ENCODE data around the gene CACNB3.

CACNB3 gene

GRCh38 chr12:48813465-48814261, 4.6 kb upstream of the CACNB3 start:
- Histone ChIP-seq H3K4me1 (ENCODE audit: insufficient read depth, low read length) (peaks cover 33% of the 10 kb centered on the region), H3K9me3 (ENCODE audit: low read length) (no peaks in the 10 kb centered on the region), H3K4me3 (ENCODE audit: low read depth in 1 of 2, low read length in 2 of 2) (peak overlapping the region; percentile 88 to 90), H3K9ac (ENCODE audit: low read length) (peak overlapping the region; percentile 68), H3K27me3 (ENCODE audit: control insufficient read depth in 1 of 2, insufficient read depth in 2 of 2, low read length in 2 of 2) (no peaks in the 10 kb centered on the region), H3K27ac (ENCODE audit: low read depth, low read length) (peak overlapping the region; percentile 97), H3K36me3 (ENCODE audit: insufficient read depth, low read length) (no peaks in the 10 kb centered on the region)

GRCh38 chr12:48814262-48815125, 3.8 kb upstream of the CACNB3 start:
- H3K27me3 ChIP-seq (ENCODE audit: control insufficient read depth in 1 of 2, insufficient read depth in 2 of 2, low read length in 2 of 2), result no peaks in the 10 kb centered on the region
- H3K4me1 ChIP-seq (ENCODE audit: insufficient read depth, low read length), result peaks cover 40% of the 10 kb centered on the region
- H3K4me3 ChIP-seq (ENCODE audit: low read depth in 1 of 2, low read length in 2 of 2), result peak overlapping the region; percentile 88 to 90
- H3K9me3 ChIP-seq (ENCODE audit: low read length), result no peaks in the 10 kb centered on the region
- peak overlapping the region; percentile 97 for H3K27ac ChIP-seq (ENCODE audit: low read depth, low read length)
- no peaks in the 10 kb centered on the region for H3K36me3 ChIP-seq (ENCODE audit: insufficient read depth, low read length)
- peak overlapping the region; percentile 68 for H3K9ac ChIP-seq (ENCODE audit: low read length)

- Histone ChIP-seq H3K36me3 (ENCODE audit: insufficient read depth, low read length) (no peaks in the 10 kb centered on the region), H3K4me1 (ENCODE audit: insufficient read depth, low read length) (peaks cover 40% of the 10 kb centered on the region), H3K4me3 (ENCODE audit: low read depth in 1 of 2, low read length in 2 of 2) (peak overlapping the region; percentile 88 to 90), H3K9ac (ENCODE audit: low read length) (peak overlapping the region; percentile 68), H3K9me3 (ENCODE audit: low read length) (no peaks in the 10 kb centered on the region), H3K27ac (ENCODE audit: low read depth, low read length) (peak overlapping the region; percentile 97), H3K27me3 (ENCODE audit: control insufficient read depth in 1 of 2, insufficient read depth in 2 of 2, low read length in 2 of 2) (no peaks in the 10 kb centered on the region)
Measured at GRCh38 chr12:48815126-48816110, 2.9 kb upstream of the CACNB3 start.

GRCh38 chr12:48816143-48816854, 2.0 kb upstream of the CACNB3 start:
- Histone ChIP-seq H3K9ac (ENCODE audit: low read length) (no peak overlapping the region), H3K27me3 (ENCODE audit: control insufficient read depth in 1 of 2, insufficient read depth in 2 of 2, low read length in 2 of 2) (no peaks in the 10 kb centered on the region), H3K4me1 (ENCODE audit: insufficient read depth, low read length) (peaks cover 32% of the 10 kb centered on the region), H3K9me3 (ENCODE audit: low read length) (no peaks in the 10 kb centered on the region), H3K4me3 (ENCODE audit: low read depth in 1 of 2, low read length in 2 of 2) (peak overlapping the region; percentile 88 to 90), H3K36me3 (ENCODE audit: insufficient read depth, low read length) (no peaks in the 10 kb centered on the region), H3K27ac (ENCODE audit: low read depth, low read length) (peak overlapping the region; percentile 97)

GRCh38 chr12:48818831-48819590, 715 bp downstream of the CACNB3 start:
- H3K36me3 ChIP-seq (ENCODE audit: insufficient read depth, low read length), result no peaks in the 10 kb centered on the region
- peak overlapping the region; percentile 33 for H3K9ac ChIP-seq (ENCODE audit: low read length)
- no peaks in the 10 kb centered on the region for H3K27me3 ChIP-seq (ENCODE audit: control insufficient read depth in 1 of 2, insufficient read depth in 2 of 2, low read length in 2 of 2)
- H3K4me1 ChIP-seq (ENCODE audit: insufficient read depth, low read length), result peaks cover 25% of the 10 kb centered on the region
- H3K4me3 ChIP-seq (ENCODE audit: low read depth in 1 of 2, low read length in 2 of 2), result peak overlapping the region; percentile 60 to 67
- H3K9me3 ChIP-seq (ENCODE audit: low read length), result no peaks in the 10 kb centered on the region
- H3K27ac ChIP-seq (ENCODE audit: low read depth, low read length), result no peak overlapping the region

GRCh38 chr12:48819986-48820725, 1.9 kb downstream of the CACNB3 start:
- Histone ChIP-seq H3K27ac (ENCODE audit: low read depth, low read length) (no peak overlapping the region), H3K4me3 (ENCODE audit: low read depth in 1 of 2, low read length in 2 of 2) (no peak overlapping the region), H3K9ac (ENCODE audit: low read length) (no peak overlapping the region), H3K4me1 (ENCODE audit: insufficient read depth, low read length) (peaks cover 25% of the 10 kb centered on the region), H3K9me3 (ENCODE audit: low read length) (no peaks in the 10 kb centered on the region), H3K27me3 (ENCODE audit: control insufficient read depth in 1 of 2, insufficient read depth in 2 of 2, low read length in 2 of 2) (no peaks in the 10 kb centered on the region), H3K36me3 (ENCODE audit: insufficient read depth, low read length) (no peaks in the 10 kb centered on the region)

- H3K9me3 ChIP-seq (ENCODE audit: low read length), result no peaks in the 10 kb centered on the region
- H3K27ac ChIP-seq (ENCODE audit: low read depth, low read length), result no peak overlapping the region
- H3K36me3 ChIP-seq (ENCODE audit: insufficient read depth, low read length), result peaks cover 11% of the 10 kb centered on the region
- no peak overlapping the region for H3K9ac ChIP-seq (ENCODE audit: low read length)
- H3K27me3 ChIP-seq (ENCODE audit: control insufficient read depth in 1 of 2, insufficient read depth in 2 of 2, low read length in 2 of 2), result no peaks in the 10 kb centered on the region
- peaks cover 15% of the 10 kb centered on the region for H3K4me1 ChIP-seq (ENCODE audit: insufficient read depth, low read length)
- no peak overlapping the region for H3K4me3 ChIP-seq (ENCODE audit: low read depth in 1 of 2, low read length in 2 of 2)
Measured at GRCh38 chr12:48822139-48822538, 3.8 kb downstream of the CACNB3 start.

GRCh38 chr12:48822711-48823110, 4.4 kb downstream of the CACNB3 start:
- H3K27me3 ChIP-seq (ENCODE audit: control insufficient read depth in 1 of 2, insufficient read depth in 2 of 2, low read length in 2 of 2), result no peaks in the 10 kb centered on the region
- no peaks in the 10 kb centered on the region for H3K9me3 ChIP-seq (ENCODE audit: low read length)
- H3K27ac ChIP-seq (ENCODE audit: low read depth, low read length), result no peak overlapping the region
- H3K9ac ChIP-seq (ENCODE audit: low read length), result no peak overlapping the region
- H3K4me3 ChIP-seq (ENCODE audit: low read depth in 1 of 2, low read length in 2 of 2), result no peak overlapping the region
- H3K36me3 ChIP-seq (ENCODE audit: insufficient read depth, low read length), result peaks cover 12% of the 10 kb centered on the region
- H3K4me1 ChIP-seq (ENCODE audit: insufficient read depth, low read length), result peaks cover 10% of the 10 kb centered on the region

- Histone ChIP-seq H3K4me1 (ENCODE audit: insufficient read depth, low read length) (peaks cover 7% of the 10 kb centered on the region), H3K9me3 (ENCODE audit: low read length) (no peaks in the 10 kb centered on the region), H3K4me3 (ENCODE audit: low read depth in 1 of 2, low read length in 2 of 2) (no peak overlapping the region), H3K27me3 (ENCODE audit: control insufficient read depth in 1 of 2, insufficient read depth in 2 of 2, low read length in 2 of 2) (no peaks in the 10 kb centered on the region), H3K36me3 (ENCODE audit: insufficient read depth, low read length) (peaks cover 12% of the 10 kb centered on the region), H3K9ac (ENCODE audit: low read length) (no peak overlapping the region), H3K27ac (ENCODE audit: low read depth, low read length) (no peak overlapping the region)
Measured at GRCh38 chr12:48823281-48823680, 5.0 kb downstream of the CACNB3 start.
